CD4-positive, alpha-beta memory T cell (primary cell): ENCODE measurements around the gene COG7. TPM values are rescaled to one million over a fixed set of nuclear protein-coding genes. Genes with fewer than 3 reads are reported as not detected.

Source experiments
- CTCF ChIA-PET: fragments of 350-600 bp; sonication (Branson Sonifier 250); formaldehyde crosslinking; loops from one replicate; lab custom pipeline; 2021; ENCODE audit warnings: inconsistent platforms; ENCODE audit not compliant: partially characterized antibody; lab: Charles Lee
- POLR2A ChIA-PET: fragments of 350-600 bp; sonication (Branson Sonifier 250); formaldehyde crosslinking; loops from one replicate; lab custom pipeline; 2021; ENCODE audit not compliant: partially characterized antibody; lab: Charles Lee
- DNase-seq, 5 donors: peaks; one replicate each; pipeline versions ENCODE4 v3.0.0 to v3.0.0-alpha.2; 2020 to 2022; ENCODE audit warnings: mixed read lengths in 1 of 5
- H3K27ac ChIP-seq: one replicate; pipeline ENCODE4 v1.7.0; 2013; ENCODE audit warnings: low read depth, low read length
- H3K27me3 ChIP-seq: 2 replicates; pipeline ENCODE4 v1.7.0; 2013; ENCODE audit warnings: mild to moderate bottlenecking, low read length, moderate library complexity; ENCODE audit not compliant: insufficient read depth
- H3K36me3 ChIP-seq: 2 replicates; pipeline ENCODE4 v1.7.0; 2013; ENCODE audit warnings: mild to moderate bottlenecking, low read length, moderate library complexity; ENCODE audit not compliant: insufficient read depth
- H3K4me1 ChIP-seq: 2 replicates; pipeline ENCODE4 v1.7.0; 2013; ENCODE audit warnings: mild to moderate bottlenecking, low read length, moderate library complexity; ENCODE audit not compliant: insufficient read depth
- H3K4me3 ChIP-seq, 2 donors: one replicate each; pipeline ENCODE4 v1.7.0; 2013; ENCODE audit warnings: low read length in 2 of 2, mild to moderate bottlenecking in 1 of 2
- H3K9me3 ChIP-seq, 2 donors: one replicate each; pipeline ENCODE4 v1.7.0; 2013; ENCODE audit warnings: low read length in 2 of 2, control low read depth in 1 of 2; ENCODE audit not compliant: control insufficient read depth in 1 of 2
- H3K27ac Mint-ChIP-seq, 7 donors: one replicate each; pipeline ENCODE4 v1.8.0; 2020 to 2021; ENCODE audit warnings: mixed read lengths in 7 of 7, mild to moderate bottlenecking in 6 of 7, inconsistent platforms in 3 of 7, moderate library complexity in 3 of 7
- H3K27me3 Mint-ChIP-seq, 2 donors: one replicate each; pipeline ENCODE4 v1.8.0; 2020 to 2021; ENCODE audit warnings: mixed read lengths in 2 of 2
- H3K36me3 Mint-ChIP-seq, 2 donors: one replicate each; pipeline ENCODE4 v1.8.0; 2020 to 2021; ENCODE audit warnings: mixed read lengths in 2 of 2, inconsistent platforms in 1 of 2, mild to moderate bottlenecking in 1 of 2
- H3K4me1 Mint-ChIP-seq, 4 donors: one replicate each; pipeline ENCODE4 v1.8.0; 2020 to 2021; ENCODE audit warnings: mixed read lengths in 4 of 4, mild to moderate bottlenecking in 1 of 4
- H3K4me3 Mint-ChIP-seq, 8 donors: one replicate each; pipeline ENCODE4 v1.8.0; 2020 to 2021; ENCODE audit warnings: mixed read lengths in 8 of 8, mild to moderate bottlenecking in 7 of 8, moderate library complexity in 6 of 8, inconsistent platforms in 3 of 8
- H3K9me3 Mint-ChIP-seq, 8 donors: one replicate each; pipeline ENCODE4 v1.8.0; 2020 to 2021; ENCODE audit warnings: mixed read lengths in 8 of 8, mild to moderate bottlenecking in 5 of 8, inconsistent platforms in 3 of 8, moderate library complexity in 1 of 8
- intact Hi-C: fragments of 100-400 bp; cut with micrococcal nuclease; formaldehyde crosslinking; loops from one replicate; pipeline ENCODE4 v1.15.1; 2023
- polyA plus RNA-seq, 2 donors: library from polyadenylated mRNA; unstranded; fragments of 300-500 nt; fragmentation: Illumina TruSeq; gene quantifications; one replicate each; pipeline ENCODE4 v1.2.3, GENCODE V29; 2021
- total RNA-seq, 2 experiments: library from RNA; stranded (reverse); gene quantifications; one replicate each; pipeline ENCODE4 v1.2.3, GENCODE V29; 2021

Gene COG7
- total and polyA plus RNA-seq, 4 experiments from 2014 or later, result 11.4 to 24.7 (median 16.3) TPM

GRCh38 chr16:23435500-23435899 is 17.5 kb downstream of the COG7 start:
- Mint-ChIP-seq H3K4me1 (peaks cover 0 to 13% (median 6%) of the 10 kb centered on the region in 4 donors), H3K4me3 (no peak overlapping the region), H3K27ac (peak overlapping the region in 2 of 7 donors; percentile 23 to 64), H3K27me3 (no peaks in the 10 kb centered on the region), H3K9me3 (no peaks in the 10 kb centered on the region), H3K36me3 (peaks cover 32 to 54% of the 10 kb centered on the region in 2 donors)
- Histone ChIP-seq H3K4me1 (peaks cover 4% of the 10 kb centered on the region), H3K9me3 (no peaks in the 10 kb centered on the region), H3K36me3 (peaks cover 18% of the 10 kb centered on the region), H3K27ac (no peak overlapping the region), H3K27me3 (no peaks in the 10 kb centered on the region), H3K4me3 (no peak overlapping the region)
- CTCF ChIA-PET, result interaction anchor here (0.6 to 5.5 kb wide), 32 partner anchors 11 to 308 kb away, joined by 3 to 56 read pairs (median 5); partner anchors contain the start of genes COG7, EARS2, GGA2 and UBFD1
- POLR2A ChIA-PET, result interaction anchor here (0.6 to 1.2 kb wide), 2 partner anchors 17 to 1115 kb away, joined by 3 read pairs; no protein-coding TSS in a partner anchor
- DNase-seq, result peak; percentile 56 to 71 (median 56)
- intact Hi-C loops, result loop anchor here (10.0 kb wide), 2 partner anchors 541 to 1881 kb away; no protein-coding TSS in a partner anchor

- Histone ChIP-seq H3K4me1 (peaks cover 4% of the 10 kb centered on the region), H3K27me3 (no peaks in the 10 kb centered on the region), H3K27ac (no peak overlapping the region), H3K4me3 (no peak overlapping the region), H3K9me3 (no peaks in the 10 kb centered on the region), H3K36me3 (peaks cover 17% of the 10 kb centered on the region)
- no peaks in the 10 kb centered on the region for H3K9me3 Mint-ChIP-seq
- CTCF ChIA-PET, result interaction anchor here (0.6 to 5.5 kb wide), 30 partner anchors 9 to 1874 kb away, joined by 3 to 56 read pairs (median 5); partner anchors contain the start of genes COG7, EARS2 and UBFD1
- peak in 4 of 5 donors; percentile 56 to 66 (median 63) for DNase-seq
- H3K4me3 Mint-ChIP-seq, result no peak overlapping the region
- H3K27ac Mint-ChIP-seq, result peak overlapping the region in 2 of 7 donors; percentile 22 to 57
- H3K4me1 Mint-ChIP-seq, result peaks cover 0 to 13% (median 5%) of the 10 kb centered on the region in 4 donors
- intact Hi-C loops, result loop anchor here (10.0 kb wide), 2 partner anchors 540 to 1880 kb away; no protein-coding TSS in a partner anchor
- H3K27me3 Mint-ChIP-seq, result no peaks in the 10 kb centered on the region
- H3K36me3 Mint-ChIP-seq, result peaks cover 35 to 56% of the 10 kb centered on the region in 2 donors
- POLR2A ChIA-PET, result interaction anchor here (0.9 kb wide), 1 partner anchor 75 kb away, joined by 3 read pairs; no protein-coding TSS in a partner anchor
Observed at GRCh38 chr16:23434380-23434779, 18.6 kb downstream of the COG7 start.

- Mint-ChIP-seq H3K27ac (peak overlapping the region in 1 of 7 donors; percentile 79), H3K4me1 (peaks cover 0 to 13% (median 5%) of the 10 kb centered on the region in 4 donors), H3K36me3 (peaks cover 33 to 51% of the 10 kb centered on the region in 2 donors), H3K27me3 (no peaks in the 10 kb centered on the region), H3K9me3 (no peaks in the 10 kb centered on the region), H3K4me3 (no peak overlapping the region)
- peaks cover 4% of the 10 kb centered on the region for H3K4me1 ChIP-seq
- H3K4me3 ChIP-seq, result no peak overlapping the region
- no peak overlapping the region for H3K27ac ChIP-seq
- peaks cover 17% of the 10 kb centered on the region for H3K36me3 ChIP-seq
- no peaks in the 10 kb centered on the region for H3K9me3 ChIP-seq
- ChIA-PET CTCF (interaction anchor here (0.5 to 5.5 kb wide), 22 partner anchors 8 to 779 kb away, joined by 3 to 56 read pairs (median 6); partner anchors contain the start of genes COG7, EARS2 and UBFD1), POLR2A (interaction anchor here (0.6 to 0.9 kb wide), 2 partner anchors 76 to 1733 kb away, joined by 3 read pairs; no protein-coding TSS in a partner anchor)
- H3K27me3 ChIP-seq, result no peaks in the 10 kb centered on the region
- DNase-seq, result no peak
- intact Hi-C loops, result loop anchor here (10.0 kb wide), 2 partner anchors 539 to 1879 kb away; no protein-coding TSS in a partner anchor
Observed at GRCh38 chr16:23433261-23433920, 19.6 kb downstream of the COG7 start.

GRCh38 chr16:23432176-23433128 is 20.5 kb downstream of the COG7 start:
- intact Hi-C loops, result loop anchor here (10.0 kb wide), 2 partner anchors 538 to 1878 kb away; no protein-coding TSS in a partner anchor
- Histone ChIP-seq H3K9me3 (no peaks in the 10 kb centered on the region), H3K36me3 (peaks cover 17% of the 10 kb centered on the region), H3K27ac (no peak overlapping the region), H3K4me3 (no peak overlapping the region), H3K27me3 (no peaks in the 10 kb centered on the region), H3K4me1 (peaks cover 4% of the 10 kb centered on the region)
- Mint-ChIP-seq H3K27me3 (no peaks in the 10 kb centered on the region), H3K4me1 (peaks cover 0 to 13% (median 5%) of the 10 kb centered on the region in 4 donors), H3K9me3 (no peaks in the 10 kb centered on the region), H3K27ac (no peak overlapping the region), H3K36me3 (peaks cover 33 to 48% of the 10 kb centered on the region in 2 donors), H3K4me3 (no peak overlapping the region)
- DNase-seq, result no peak
- ChIA-PET POLR2A (no interaction called here), CTCF (interaction anchor here (0.8 to 5.5 kb wide), 9 partner anchors 8 to 77 kb away, joined by 3 to 56 read pairs (median 15); partner anchors contain the start of gene COG7)

- Mint-ChIP-seq H3K9me3 (no peaks in the 10 kb centered on the region), H3K4me1 (no peaks in the 10 kb centered on the region), H3K27me3 (no peaks in the 10 kb centered on the region), H3K4me3 (no peak overlapping the region), H3K36me3 (peaks cover 43 to 47% of the 10 kb centered on the region in 2 donors), H3K27ac (no peak overlapping the region)
- POLR2A ChIA-PET, result no interaction called here
- CTCF ChIA-PET, result interaction anchor here (1.3 kb wide), 1 partner anchor 9 kb away, joined by 3 read pairs; no protein-coding TSS in a partner anchor
- Histone ChIP-seq H3K4me3 (no peak overlapping the region), H3K9me3 (no peaks in the 10 kb centered on the region), H3K36me3 (peaks cover 13% of the 10 kb centered on the region), H3K4me1 (no peaks in the 10 kb centered on the region), H3K27ac (no peak overlapping the region), H3K27me3 (no peaks in the 10 kb centered on the region)
- intact Hi-C loops, result no loop called here
- no peak for DNase-seq
Observed at GRCh38 chr16:23428351-23428750, 24.6 kb downstream of the COG7 start.

DNA sequence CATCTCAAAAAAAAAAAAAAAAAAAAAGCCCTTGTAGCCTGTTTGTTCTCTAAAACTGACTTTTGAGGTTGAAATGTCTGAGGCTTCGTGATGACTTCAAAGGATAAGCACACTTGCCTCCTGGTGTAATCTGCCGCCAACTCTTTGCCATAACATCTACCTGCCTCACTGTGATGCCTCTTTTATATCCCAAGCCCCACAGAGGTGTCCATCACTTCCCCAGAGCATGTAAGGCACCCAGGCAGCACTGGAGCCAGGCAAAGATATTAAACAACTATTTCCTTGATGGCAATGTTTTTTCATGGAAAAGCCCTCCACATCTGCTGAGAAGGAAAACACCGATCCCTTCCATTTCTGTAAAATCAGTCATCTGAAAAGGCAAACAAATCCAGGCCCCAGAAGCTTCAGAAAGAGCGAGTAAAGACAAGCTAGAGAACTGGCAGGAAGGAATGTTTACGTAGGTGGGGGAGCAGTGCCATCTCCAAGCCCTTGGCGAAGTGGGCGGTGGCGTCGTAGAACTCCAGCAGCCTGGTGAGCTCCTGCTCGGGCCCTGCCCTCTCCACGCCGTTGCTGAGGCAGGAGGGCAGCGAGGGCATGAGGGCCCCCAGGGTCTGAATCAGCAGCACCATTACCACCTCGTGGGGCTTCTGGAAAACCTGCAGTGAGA is 28.6 kb downstream of the COG7 start:
- ChIA-PET CTCF (interaction anchor here (4.2 kb wide), 1 partner anchor 10 kb away, joined by 29 read pairs; no protein-coding TSS in a partner anchor), POLR2A (no interaction called here)
- Mint-ChIP-seq H3K4me1 (no peaks in the 10 kb centered on the region), H3K27me3 (no peaks in the 10 kb centered on the region), H3K9me3 (no peaks in the 10 kb centered on the region), H3K36me3 (peaks cover 37 to 45% of the 10 kb centered on the region in 2 donors), H3K27ac (peak overlapping the region in 1 of 7 donors; percentile 19), H3K4me3 (no peak overlapping the region)
- intact Hi-C loops, result no loop called here
- H3K36me3 ChIP-seq, result peaks cover 4% of the 10 kb centered on the region
- no peak overlapping the region for H3K27ac ChIP-seq
- no peak for DNase-seq
- no peaks in the 10 kb centered on the region for H3K4me1 ChIP-seq
- H3K4me3 ChIP-seq, result no peak overlapping the region
- no peaks in the 10 kb centered on the region for H3K9me3 ChIP-seq
- no peaks in the 10 kb centered on the region for H3K27me3 ChIP-seq
